Activated CD8-positive, alpha-beta memory T cell treated with anti-CD3 and anti-CD28 coated beads, Interleukin-2, amount 10 ng/mL, durations not matched to agents 7 days and 5 days (primary cell): Measurements from ENCODE around the gene NEURL1B. TPM values are rescaled to one million over a fixed set of nuclear protein-coding genes. Genes with fewer than 3 reads are reported as not detected.

Experiments used
- ATAC-seq: fragments of 150-1000 bp; cut with Tn5 transposase; one replicate; pipeline ENCODE4 v1.10.0; 2021; ENCODE audit warnings: moderate library complexity
- CTCF ChIA-PET: fragments of 350-600 bp; sonication (Branson Sonifier 250); formaldehyde crosslinking; loops from one replicate; lab custom pipeline; 2021; ENCODE audit warnings: antibody characterized with exemption; lab: Charles Lee
- DNase-seq: peaks from one replicate; pipeline ENCODE4 v3.0.0-alpha.2; 2020
- H3K27ac Mint-ChIP-seq: one replicate; pipeline ENCODE4 v1.8.0; 2021; ENCODE audit warnings: mild to moderate bottlenecking, mixed read lengths
- H3K27me3 Mint-ChIP-seq: one replicate; pipeline ENCODE4 v1.8.0; 2021; ENCODE audit warnings: mixed read lengths
- H3K36me3 Mint-ChIP-seq: one replicate; pipeline ENCODE4 v1.8.0; 2021; ENCODE audit warnings: mild to moderate bottlenecking, mixed read lengths
- H3K4me1 Mint-ChIP-seq: one replicate; pipeline ENCODE4 v1.8.0; 2021; ENCODE audit warnings: mixed read lengths
- H3K4me3 Mint-ChIP-seq: one replicate; pipeline ENCODE4 v1.8.0; 2021; ENCODE audit warnings: mild to moderate bottlenecking, moderate library complexity, mixed read lengths
- H3K9me3 Mint-ChIP-seq: one replicate; pipeline ENCODE4 v1.8.0; 2022; ENCODE audit warnings: low read depth, mixed read lengths
- total RNA-seq, 2 experiments: library from RNA; stranded (reverse); gene quantifications; one replicate each; pipeline ENCODE4 v1.2.3, GENCODE V29; 2021

Gene NEURL1B
- total RNA-seq, 2 experiments from 2014 or later = 0.26 to 1.7 TPM

DNA sequence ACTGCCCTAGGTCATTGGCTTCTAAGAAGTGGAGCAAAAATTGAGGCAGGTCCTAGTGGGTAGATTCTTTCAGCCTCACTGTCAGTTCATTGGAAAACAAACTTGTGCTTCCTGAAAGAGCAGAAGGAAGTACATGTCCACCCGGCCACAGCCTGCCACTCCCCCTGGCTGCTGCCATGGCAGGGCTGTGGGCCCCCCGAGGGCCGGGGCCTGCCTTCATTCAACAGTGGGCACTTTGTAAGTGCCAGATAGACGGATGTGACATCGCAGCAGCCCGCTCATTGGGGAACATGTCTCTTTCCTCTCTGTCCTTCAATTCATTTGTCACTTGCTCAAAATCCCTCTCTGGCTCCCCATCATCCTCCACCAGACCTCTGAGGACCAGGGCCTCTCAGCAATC is 20.6 kb upstream of the NEURL1B start:
- Mint-ChIP-seq H3K27me3 (no peaks in the 10 kb centered on the region), H3K4me1 (no peaks in the 10 kb centered on the region), H3K4me3 (no peak overlapping the region), H3K36me3 (no peaks in the 10 kb centered on the region), H3K27ac (no peak overlapping the region), H3K9me3 (no peaks in the 10 kb centered on the region)
- CTCF ChIA-PET = no interaction called here
- no peak for ATAC-seq
- DNase-seq = no peak

DNA sequence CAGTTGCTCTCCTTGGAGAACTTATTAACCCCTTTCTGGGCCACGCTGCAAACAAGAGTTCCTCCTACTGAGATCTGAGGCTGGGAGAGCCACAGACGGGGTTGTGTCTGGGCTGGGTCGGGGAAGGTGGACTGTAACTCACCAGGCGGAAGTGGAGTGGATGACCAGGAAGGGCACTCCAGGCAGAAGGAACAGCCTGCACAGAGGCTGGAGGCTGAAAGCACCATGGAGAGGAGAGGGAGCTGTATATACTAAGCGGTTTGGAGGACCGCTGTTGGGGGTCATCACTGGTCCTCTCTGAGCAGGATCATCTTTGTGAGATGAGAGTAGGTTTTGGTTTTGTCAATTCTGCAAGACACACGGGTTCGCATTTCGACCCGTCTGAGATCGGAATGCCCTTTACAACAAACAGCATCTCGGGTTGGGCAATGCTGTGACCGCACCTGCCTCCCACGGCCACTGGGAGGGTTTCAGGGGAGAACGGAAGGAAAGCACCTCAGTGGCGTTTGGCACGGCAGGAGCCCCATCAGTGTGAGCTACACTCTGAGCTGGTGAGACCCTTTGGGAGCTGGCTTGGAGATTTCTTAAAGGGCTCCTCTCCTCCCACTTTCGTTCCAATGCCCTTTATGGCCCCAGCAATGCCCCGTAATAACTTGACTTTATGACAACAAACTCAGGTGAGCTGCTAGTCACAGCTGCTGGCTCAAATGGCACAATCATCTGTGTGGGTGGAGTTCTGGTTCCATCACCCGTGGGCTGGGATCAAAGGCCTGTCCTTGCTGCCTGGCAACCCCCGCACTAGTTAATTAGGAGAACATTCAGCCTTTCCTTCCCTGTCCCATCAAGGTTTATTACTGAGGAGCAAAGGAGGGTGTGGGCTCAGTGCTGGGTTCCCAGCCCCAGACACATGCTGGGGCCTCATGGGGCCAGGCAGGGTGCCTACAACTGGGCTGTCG is 18.7 kb upstream of the NEURL1B start:
- DNase-seq (no peak), ATAC-seq (no peak)
- Mint-ChIP-seq H3K27me3 (no peaks in the 10 kb centered on the region), H3K27ac (no peak overlapping the region), H3K36me3 (no peaks in the 10 kb centered on the region), H3K9me3 (no peaks in the 10 kb centered on the region), H3K4me1 (no peaks in the 10 kb centered on the region), H3K4me3 (no peak overlapping the region)
- CTCF ChIA-PET = no interaction called here

DNA sequence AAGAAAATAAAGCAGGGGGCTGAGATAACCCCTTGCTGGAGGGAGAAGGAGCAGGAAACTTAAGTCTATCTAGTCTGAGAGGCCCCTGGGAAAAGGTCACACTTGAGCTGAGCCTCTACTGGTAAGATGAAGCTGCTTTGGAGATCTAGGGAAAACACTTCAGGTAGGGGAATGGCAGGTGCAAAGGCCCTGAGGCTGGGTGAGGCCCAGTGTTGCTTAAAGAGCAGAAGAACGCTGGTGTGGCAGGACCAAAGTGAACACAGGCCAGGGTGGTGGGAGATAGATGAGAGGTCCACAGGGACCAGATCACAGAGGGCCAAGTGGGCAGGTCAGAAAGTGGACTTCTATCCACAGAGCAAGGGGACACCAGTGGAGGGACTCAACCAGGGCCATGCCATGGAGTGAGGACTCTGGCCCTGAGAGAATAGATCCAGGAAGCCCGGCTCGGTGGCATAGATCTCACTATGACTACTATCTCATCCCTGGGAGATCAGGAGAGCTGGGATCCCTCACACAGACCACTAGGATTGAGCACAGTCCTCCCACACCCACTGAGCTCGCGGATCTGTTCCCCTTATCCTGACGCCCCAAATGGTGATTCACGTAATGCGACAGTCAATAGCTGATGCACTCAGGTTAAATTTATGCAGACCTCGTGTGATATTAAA is 17.6 kb upstream of the NEURL1B start:
- H3K4me3 Mint-ChIP-seq = no peak overlapping the region

DNA sequence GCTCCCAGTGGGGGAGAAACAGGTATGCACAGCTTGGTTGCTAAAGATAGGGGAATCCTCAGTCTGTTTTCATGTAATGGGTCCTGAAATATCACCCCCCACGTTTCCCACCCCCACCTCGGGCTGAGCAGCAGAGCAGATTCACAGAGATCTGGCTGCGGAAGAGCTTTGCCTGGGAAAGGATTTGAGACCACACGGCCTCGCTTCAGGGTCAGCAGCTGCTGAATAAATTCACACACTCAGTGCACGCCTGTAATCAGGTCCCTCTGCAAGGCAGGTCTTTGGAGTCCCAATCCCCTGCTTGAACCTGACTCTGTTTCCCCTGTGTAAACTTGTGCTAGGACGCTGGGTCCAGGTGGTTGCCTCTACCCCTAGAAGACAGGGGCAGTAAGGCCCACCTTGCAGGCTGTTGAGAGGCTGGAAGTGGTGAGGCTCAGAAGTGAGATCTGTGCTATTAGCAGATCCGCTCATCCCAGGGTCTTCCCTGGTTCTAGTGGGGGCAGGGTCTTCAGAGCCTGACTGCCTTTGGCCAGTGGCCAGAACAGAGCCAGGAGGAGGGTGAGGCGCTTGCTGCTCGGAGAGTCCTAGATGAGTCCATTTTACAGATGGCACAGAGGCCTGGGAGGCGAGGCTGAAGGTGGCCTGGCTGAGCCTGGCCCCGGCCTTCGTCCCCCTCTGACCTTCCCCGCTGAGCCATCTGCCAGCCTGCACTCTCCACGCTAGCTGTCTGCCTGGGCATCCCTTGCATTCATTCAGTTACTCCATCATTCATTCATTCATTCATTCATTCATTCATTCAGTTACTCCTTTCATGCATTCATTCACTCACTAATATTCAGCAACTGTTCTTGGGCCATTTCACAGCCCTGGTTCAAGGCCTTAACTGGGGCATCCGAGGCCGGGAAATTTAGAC is 16.7 kb upstream of the NEURL1B start:
- DNase-seq = no peak
- no peak overlapping the region for H3K27ac Mint-ChIP-seq
- no peak overlapping the region for H3K4me3 Mint-ChIP-seq
- no peaks in the 10 kb centered on the region for H3K4me1 Mint-ChIP-seq
- CTCF ChIA-PET = no interaction called here
- peaks cover 5% of the 10 kb centered on the region for H3K27me3 Mint-ChIP-seq
- no peaks in the 10 kb centered on the region for H3K9me3 Mint-ChIP-seq
- H3K36me3 Mint-ChIP-seq = no peaks in the 10 kb centered on the region
- ATAC-seq = no peak

More for the DNA sequence above, 17.6 kb upstream of the NEURL1B start:
- CTCF ChIA-PET = no interaction called here
- H3K27ac Mint-ChIP-seq = no peak overlapping the region
- peaks cover 4% of the 10 kb centered on the region for H3K27me3 Mint-ChIP-seq
- ATAC-seq (no peak), DNase-seq (no peak)
- no peaks in the 10 kb centered on the region for H3K4me1 Mint-ChIP-seq
- no peaks in the 10 kb centered on the region for H3K9me3 Mint-ChIP-seq
- H3K36me3 Mint-ChIP-seq = no peaks in the 10 kb centered on the region

DNA sequence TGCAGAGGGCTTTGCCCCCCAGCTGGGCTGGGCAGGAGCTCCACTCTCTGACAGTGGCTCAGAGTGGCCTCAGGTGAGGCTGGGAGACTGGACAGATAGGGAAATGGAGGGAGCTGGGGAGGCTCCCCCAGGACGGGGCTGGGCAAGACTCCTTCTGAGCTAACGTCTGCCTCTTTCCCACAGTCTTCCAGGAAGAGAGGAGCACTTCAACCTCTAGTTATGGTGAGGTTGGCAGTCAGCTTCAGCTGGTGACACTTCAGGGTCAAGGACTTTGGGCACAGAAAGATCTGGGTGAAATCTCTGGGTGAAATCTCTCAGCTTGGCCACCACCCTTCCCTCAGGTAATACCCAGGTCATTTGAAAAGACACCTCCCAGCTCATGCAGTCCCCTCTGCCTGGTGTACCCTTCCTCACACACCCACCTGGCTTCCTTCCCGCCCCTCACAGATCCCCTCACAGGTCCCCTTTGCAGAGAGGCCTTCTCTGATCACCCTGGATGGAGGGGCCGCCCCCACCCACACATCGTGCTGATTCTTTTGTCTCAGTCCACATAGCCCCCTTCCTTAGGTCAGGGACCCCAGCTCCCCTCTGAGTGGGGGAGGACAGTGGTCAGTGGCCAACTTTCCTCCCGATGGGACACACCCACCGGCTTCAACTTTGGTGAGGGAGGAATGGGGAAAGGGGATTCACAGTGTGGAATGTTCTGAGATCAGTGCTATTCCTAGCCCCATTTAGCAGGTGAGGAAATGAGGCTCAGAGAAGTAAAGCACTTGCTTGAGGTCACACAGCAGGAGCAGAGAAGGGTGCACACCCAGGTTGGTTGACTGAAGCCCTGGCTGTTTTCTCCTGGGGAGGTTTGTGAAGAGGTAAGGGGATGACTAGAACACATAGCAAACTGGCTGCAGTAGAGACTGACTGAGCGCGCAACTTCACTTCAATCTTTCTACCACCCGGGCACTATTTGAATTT is 15.8 kb upstream of the NEURL1B start:
- ATAC-seq (no peak), DNase-seq (no peak)
- CTCF ChIA-PET = no interaction called here
- Mint-ChIP-seq H3K4me1 (no peaks in the 10 kb centered on the region), H3K4me3 (no peak overlapping the region), H3K27ac (no peak overlapping the region), H3K27me3 (peaks cover 5% of the 10 kb centered on the region), H3K36me3 (no peaks in the 10 kb centered on the region), H3K9me3 (no peaks in the 10 kb centered on the region)

DNA sequence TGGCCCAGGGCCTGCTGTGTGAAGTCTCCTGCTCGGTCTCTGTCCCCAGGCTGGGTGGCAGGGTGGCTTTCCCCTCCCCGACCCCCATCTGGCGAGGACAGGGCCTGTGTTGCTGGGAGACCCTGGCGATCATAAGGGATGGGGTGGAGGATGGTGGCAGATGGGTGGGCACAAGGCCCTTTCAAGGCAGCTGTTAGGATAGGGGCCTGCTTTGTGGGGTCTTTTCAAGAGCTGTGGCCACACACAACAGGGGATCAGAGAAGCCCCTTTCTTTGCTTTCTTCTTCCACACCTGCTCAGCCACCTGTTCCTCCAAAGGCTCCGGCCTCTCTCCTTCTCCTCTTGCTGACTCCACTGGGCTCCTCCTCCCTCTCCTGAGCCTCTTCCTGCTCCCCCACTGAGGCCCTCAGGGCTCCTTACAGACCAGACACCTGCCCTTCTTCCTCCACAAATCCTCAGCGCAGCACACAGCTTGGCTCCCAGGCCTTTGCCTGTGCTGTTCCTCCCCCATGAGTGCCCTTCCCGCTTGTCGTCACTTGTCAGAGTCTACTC is 15.0 kb upstream of the NEURL1B start:
- ATAC-seq (no peak), DNase-seq (no peak)
- CTCF ChIA-PET = no interaction called here
- no peaks in the 10 kb centered on the region for H3K4me1 Mint-ChIP-seq
- peaks cover 5% of the 10 kb centered on the region for H3K27me3 Mint-ChIP-seq
- H3K27ac Mint-ChIP-seq = no peak overlapping the region
- no peaks in the 10 kb centered on the region for H3K36me3 Mint-ChIP-seq
- H3K9me3 Mint-ChIP-seq = no peaks in the 10 kb centered on the region
- H3K4me3 Mint-ChIP-seq = no peak overlapping the region

DNA sequence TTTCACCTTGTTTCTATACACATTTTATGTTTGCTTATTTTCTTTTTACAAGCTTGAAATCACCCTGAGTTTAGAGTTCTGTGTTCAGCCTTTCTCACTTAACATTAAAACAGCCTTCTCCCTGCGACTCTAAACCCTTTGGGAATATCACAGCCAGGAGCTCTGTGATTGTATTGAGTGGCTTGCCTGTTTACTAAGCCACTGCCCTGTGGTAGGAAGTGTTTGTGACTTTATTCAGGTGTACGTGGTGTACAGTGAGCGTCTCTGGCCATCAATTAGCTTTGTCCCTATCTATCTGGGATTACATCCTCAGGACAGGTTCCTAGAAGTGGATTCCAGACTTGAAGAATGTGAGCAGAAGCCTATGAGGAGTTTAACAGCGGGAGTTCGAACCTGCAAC is 11.0 kb upstream of the NEURL1B start:
- Mint-ChIP-seq H3K4me3 (no peak overlapping the region), H3K9me3 (no peaks in the 10 kb centered on the region), H3K27ac (no peak overlapping the region), H3K4me1 (no peaks in the 10 kb centered on the region), H3K27me3 (peaks cover 5% of the 10 kb centered on the region), H3K36me3 (no peaks in the 10 kb centered on the region)
- CTCF ChIA-PET = no interaction called here
- ATAC-seq (no peak), DNase-seq (no peak)

DNA sequence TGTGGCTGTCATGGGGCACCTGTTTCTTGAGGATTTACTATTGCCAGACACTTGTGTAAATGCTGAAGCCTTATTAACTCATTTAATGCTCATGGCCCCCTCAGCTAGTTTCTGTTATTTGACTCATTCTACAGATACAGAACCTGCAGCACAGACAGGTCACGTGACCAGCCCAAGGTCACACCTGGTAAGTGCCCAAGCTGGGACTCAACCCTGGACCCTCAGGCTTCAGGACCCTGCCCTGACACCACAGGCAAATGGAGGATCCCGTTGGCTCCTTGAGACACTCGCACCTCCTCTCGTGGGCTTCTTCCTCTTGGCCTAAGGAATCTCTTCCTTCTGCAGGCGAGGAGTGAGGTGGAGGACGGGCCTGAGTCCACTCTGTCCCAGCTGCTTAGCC is 10.6 kb upstream of the NEURL1B start:
- ATAC-seq = no peak
- H3K9me3 Mint-ChIP-seq = no peaks in the 10 kb centered on the region
- no peaks in the 10 kb centered on the region for H3K4me1 Mint-ChIP-seq
- no peak overlapping the region for H3K4me3 Mint-ChIP-seq
- no peak for DNase-seq
- no peaks in the 10 kb centered on the region for H3K36me3 Mint-ChIP-seq
- CTCF ChIA-PET = no interaction called here
- peaks cover 5% of the 10 kb centered on the region for H3K27me3 Mint-ChIP-seq
- H3K27ac Mint-ChIP-seq = no peak overlapping the region

DNA sequence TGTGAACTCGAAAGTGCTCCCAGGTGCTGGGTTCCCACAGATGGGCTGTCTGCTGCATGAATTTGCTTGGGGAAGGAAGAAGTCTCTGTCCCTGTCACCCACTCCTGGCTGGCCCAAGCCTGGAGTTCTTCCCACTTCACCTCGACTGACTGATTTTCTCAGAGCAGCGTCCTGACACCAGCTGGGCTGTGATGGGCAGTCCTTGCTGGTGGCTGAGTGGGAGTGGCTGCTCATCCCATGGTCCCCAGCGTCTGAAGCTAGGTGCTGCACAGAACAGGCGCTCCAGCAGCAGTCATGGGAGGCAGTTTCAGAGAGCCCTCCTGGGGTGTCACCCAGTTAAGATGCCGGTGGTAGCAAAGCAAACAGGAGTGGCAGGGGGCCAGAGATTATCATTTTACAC is 10.1 kb upstream of the NEURL1B start:
- no peak overlapping the region for H3K27ac Mint-ChIP-seq

DNA sequence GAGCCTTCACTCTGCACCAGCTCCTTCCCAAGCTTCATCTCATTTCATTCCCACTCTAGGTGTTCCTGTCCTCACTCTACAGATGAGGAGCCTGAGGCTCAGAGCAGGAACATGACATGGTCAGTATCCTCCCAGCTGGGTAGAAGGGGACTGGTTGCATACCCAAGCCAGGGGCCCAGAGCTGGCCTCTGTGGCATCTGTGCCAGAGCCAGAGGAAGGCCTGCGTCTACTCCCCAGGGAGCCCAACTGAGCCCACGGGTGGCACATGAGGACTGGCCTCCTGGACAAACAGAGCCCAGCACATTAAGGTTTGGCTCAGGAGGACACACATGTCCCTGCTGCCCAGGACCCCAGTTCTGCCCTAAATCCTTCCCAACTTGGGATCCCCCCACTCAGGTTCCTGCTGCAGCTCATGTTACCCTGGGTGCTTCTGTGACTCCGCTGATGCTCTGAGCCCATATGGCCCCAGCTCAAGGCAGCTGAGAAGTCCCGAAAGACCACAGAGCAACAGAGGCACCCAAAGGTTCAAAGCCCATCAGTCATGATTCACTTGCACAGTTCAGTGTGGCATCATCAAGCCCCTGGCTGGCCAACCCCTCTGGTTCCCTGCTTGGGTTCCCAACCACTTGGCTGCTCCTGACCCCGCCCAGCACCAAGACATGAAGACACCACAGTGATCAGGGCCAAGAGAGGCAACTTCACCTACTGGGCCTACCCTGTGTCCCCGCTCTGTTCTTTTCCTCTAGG is 8.5 kb upstream of the NEURL1B start:
- Mint-ChIP-seq H3K27me3 (peaks cover 5% of the 10 kb centered on the region), H3K4me3 (no peak overlapping the region), H3K27ac (no peak overlapping the region), H3K9me3 (no peaks in the 10 kb centered on the region), H3K4me1 (no peaks in the 10 kb centered on the region), H3K36me3 (no peaks in the 10 kb centered on the region)
- DNase-seq = no peak
- ATAC-seq = no peak
- CTCF ChIA-PET = no interaction called here

More for the DNA sequence above, 10.1 kb upstream of the NEURL1B start:
- no peak for ATAC-seq
- CTCF ChIA-PET = no interaction called here
- Mint-ChIP-seq H3K27me3 (peaks cover 5% of the 10 kb centered on the region), H3K9me3 (no peaks in the 10 kb centered on the region), H3K4me3 (no peak overlapping the region), H3K36me3 (no peaks in the 10 kb centered on the region), H3K4me1 (no peaks in the 10 kb centered on the region)
- DNase-seq = no peak

DNA sequence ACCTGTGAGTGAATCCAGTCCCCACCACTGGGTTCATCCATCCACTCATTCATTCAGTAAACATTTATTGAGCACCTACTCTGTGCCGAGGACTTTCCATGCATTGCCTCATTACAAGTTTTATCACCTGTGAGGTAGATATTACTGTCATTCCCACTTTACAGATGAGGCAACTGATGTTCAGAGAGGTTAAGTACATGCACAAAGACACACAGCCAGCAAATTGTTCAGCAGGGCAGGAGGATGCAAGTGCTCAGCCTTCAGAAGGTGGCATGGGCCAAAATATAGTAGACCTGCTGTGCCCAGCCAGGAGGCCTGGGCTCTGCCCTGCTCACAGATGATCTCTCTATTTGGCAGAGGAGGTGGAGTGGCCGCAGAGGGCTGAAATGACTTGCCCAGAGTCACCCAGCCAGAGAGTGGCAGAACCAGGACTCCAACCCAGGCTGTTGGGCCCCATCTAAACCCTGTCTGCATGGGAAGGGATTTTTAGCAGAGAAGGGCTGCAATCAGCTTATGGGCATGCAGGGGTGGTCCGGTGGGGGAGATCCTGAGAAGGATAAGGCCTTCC is 7.6 kb upstream of the NEURL1B start:
- Mint-ChIP-seq H3K4me3 (no peak overlapping the region), H3K4me1 (no peaks in the 10 kb centered on the region), H3K9me3 (no peaks in the 10 kb centered on the region), H3K27ac (no peak overlapping the region), H3K36me3 (no peaks in the 10 kb centered on the region), H3K27me3 (peaks cover 2% of the 10 kb centered on the region)
- DNase-seq (no peak), ATAC-seq (no peak)
- CTCF ChIA-PET = no interaction called here
